Keratinocyte (primary cell): Measurements from ENCODE around the gene ARHGEF6.

Experiments
- CTCF ChIP-seq, 3 experiments: IDR thresholded peaks in 1 of 3; conservative IDR thresholded peaks in 1 of 3; optimal IDR thresholded peaks in 1 of 3; 2 replicates in 2 of 3; 3 replicates in 1 of 3; pipeline versions ENCODE3 to v1.5.1; 2011; ENCODE audit warnings: low read length in 3 of 3, mild to moderate bottlenecking in 3 of 3, moderate library complexity in 2 of 3, control low read depth in 1 of 3, inconsistent platforms in 1 of 3; ENCODE audit not compliant: insufficient read depth in 2 of 3; ENCODE audit errors: extremely low read depth in 1 of 3
- EZH2 ChIP-seq: IDR thresholded peaks from one replicate; pipeline ENCODE4 v1.6.1; 2012; ENCODE audit warnings: inconsistent platforms, mild to moderate bottlenecking, low read length, moderate library complexity

- no peak for TF ChIP-seq CTCF (optimal IDR thresholded peaks at IDR 0.05 in 1 of 3, IDR thresholded peaks at IDR 0.05 in 1 of 3, conservative IDR thresholded peaks at IDR 0.05 in 1 of 3; ENCODE audit: extremely low read depth in 1 of 3, insufficient read depth in 2 of 3, low read length in 3 of 3)
- TF ChIP-seq EZH2 = no peak
Observed at GRCh38 chrX:136764206-136764605, 16.5 kb downstream of the ARHGEF6 start.
